ENCODE measurements around the gene PDE7B. TPM values are rescaled to one million over a fixed set of nuclear protein-coding genes. Genes with fewer than 3 reads are reported as not detected.
A peak's percentile ranks its signal among the peaks of the same experiment; 100 is the strongest.
"Not testable (repeated sequence)": the region's sequence is repeated elsewhere in the genome, so short reads cannot be mapped to it uniquely, and the experiment has no call there.

The PDE7B gene
- total RNA-seq, 2 experiments from 2014 or later = 0.38 to 3.5 TPM

DNA sequence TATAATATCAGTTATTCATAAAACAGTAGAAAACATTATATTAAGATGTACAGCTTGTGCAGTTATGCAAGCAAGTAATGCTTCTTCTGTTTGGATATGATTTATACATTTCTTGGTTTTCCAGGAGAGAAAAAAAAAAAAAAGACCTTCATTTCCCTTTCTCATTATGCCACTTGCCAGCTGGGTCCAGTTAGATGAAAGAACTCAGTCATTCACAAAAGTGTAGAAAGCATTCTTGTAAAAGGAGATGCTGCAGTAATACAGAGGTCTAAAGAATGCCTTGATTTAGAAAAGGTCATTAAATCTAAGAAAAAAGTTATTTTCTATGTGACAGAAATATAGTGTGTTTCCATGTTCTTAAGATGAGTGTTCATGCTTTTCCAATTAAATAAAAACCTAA, 7.4 kb downstream of the PDE7B start:
- DNase-seq (no peak), ATAC-seq (no peak)
- H3K4me1 Mint-ChIP-seq = no peaks in the 10 kb centered on the region
- peaks cover 3% of the 10 kb centered on the region for H3K27me3 Mint-ChIP-seq
- H3K4me3 Mint-ChIP-seq = no peak overlapping the region
- H3K36me3 Mint-ChIP-seq = no peaks in the 10 kb centered on the region
- no peak overlapping the region for H3K27ac Mint-ChIP-seq
- no peaks in the 10 kb centered on the region for H3K9me3 Mint-ChIP-seq (ENCODE audit: low read depth)
- CTCF ChIA-PET = no interaction called here

DNA sequence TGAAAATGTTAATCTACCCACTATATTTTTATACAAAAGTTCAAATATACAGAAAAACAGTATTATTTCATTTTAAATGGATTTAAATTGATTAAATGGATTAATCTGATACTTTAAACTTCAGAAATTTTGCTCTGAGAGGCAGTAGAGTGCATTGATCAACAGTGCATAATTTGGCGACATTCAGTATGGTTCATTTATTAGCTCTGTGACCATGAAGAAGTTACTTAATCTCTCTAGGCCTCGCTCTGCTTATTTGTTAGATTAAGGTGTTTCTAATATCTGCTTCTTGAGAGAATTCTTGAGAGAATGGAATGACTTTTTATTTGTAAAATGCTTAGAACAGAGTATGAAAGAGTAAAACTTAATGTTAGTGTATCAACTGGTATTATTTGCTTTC, 8.9 kb downstream of the PDE7B start:
- CTCF ChIA-PET = interaction anchor here (0.9 kb wide), 1 partner anchor 9 kb away, joined by 4 read pairs; the partner anchor contains the start of gene PDE7B
- Mint-ChIP-seq H3K4me1 (no peaks in the 10 kb centered on the region), H3K9me3 (ENCODE audit: low read depth) (peaks cover 4% of the 10 kb centered on the region), H3K36me3 (no peaks in the 10 kb centered on the region), H3K4me3 (no peak overlapping the region), H3K27ac (no peak overlapping the region), H3K27me3 (peaks cover 3% of the 10 kb centered on the region)
- DNase-seq = no peak
- no peak for ATAC-seq

DNA sequence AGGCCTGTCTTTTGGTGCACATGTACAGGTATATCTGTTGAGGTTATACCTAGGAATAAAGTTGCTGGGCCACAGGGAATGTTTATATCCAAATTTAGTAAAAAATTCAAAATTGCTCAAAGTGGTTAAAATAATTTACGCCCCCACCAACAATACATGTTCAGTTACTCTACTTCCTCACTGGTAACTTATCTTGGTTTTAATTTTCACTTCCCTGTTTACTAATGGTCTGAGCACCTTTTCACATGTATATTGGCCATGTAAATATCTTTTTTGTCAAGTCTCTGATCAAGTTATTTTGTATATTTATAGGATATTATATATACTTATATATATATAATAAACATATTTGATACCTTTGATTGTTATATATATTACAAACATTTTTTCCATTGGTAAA, 9.7 kb downstream of the PDE7B start:
- DNase-seq (no peak), ATAC-seq (no peak)
- H3K4me3 Mint-ChIP-seq = no peak overlapping the region
- no peaks in the 10 kb centered on the region for H3K27me3 Mint-ChIP-seq
- H3K36me3 Mint-ChIP-seq = no peaks in the 10 kb centered on the region
- no peaks in the 10 kb centered on the region for H3K4me1 Mint-ChIP-seq
- CTCF ChIA-PET = no interaction called here
- H3K9me3 Mint-ChIP-seq (ENCODE audit: low read depth) = peaks cover 4% of the 10 kb centered on the region
- H3K27ac Mint-ChIP-seq = no peak overlapping the region

DNA sequence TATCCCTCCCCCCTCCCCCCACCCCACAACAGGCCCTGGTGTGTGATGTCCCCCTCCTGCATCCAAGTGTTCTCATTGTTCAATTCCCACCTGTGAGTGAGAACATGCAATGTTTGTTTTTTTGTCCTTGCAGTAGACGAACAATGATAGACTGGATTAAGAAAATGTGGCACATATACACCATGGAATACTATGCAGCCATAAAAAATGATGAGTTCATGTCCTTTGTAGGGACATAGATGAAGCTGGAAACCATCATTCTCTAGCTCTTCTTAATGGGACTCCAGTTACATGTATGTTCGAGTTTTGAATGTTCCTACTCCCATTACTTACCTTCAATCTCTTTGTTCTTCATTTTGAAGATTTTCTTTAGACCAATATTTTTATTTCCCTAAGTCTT, 13.4 kb downstream of the PDE7B start:
- H3K4me1 Mint-ChIP-seq; DNase-seq; H3K9me3 Mint-ChIP-seq (ENCODE audit: low read depth); CTCF ChIA-PET; H3K4me3 Mint-ChIP-seq; ATAC-seq; H3K36me3 Mint-ChIP-seq; H3K27ac Mint-ChIP-seq; H3K27me3 Mint-ChIP-seq: not testable (repeated sequence)

DNA sequence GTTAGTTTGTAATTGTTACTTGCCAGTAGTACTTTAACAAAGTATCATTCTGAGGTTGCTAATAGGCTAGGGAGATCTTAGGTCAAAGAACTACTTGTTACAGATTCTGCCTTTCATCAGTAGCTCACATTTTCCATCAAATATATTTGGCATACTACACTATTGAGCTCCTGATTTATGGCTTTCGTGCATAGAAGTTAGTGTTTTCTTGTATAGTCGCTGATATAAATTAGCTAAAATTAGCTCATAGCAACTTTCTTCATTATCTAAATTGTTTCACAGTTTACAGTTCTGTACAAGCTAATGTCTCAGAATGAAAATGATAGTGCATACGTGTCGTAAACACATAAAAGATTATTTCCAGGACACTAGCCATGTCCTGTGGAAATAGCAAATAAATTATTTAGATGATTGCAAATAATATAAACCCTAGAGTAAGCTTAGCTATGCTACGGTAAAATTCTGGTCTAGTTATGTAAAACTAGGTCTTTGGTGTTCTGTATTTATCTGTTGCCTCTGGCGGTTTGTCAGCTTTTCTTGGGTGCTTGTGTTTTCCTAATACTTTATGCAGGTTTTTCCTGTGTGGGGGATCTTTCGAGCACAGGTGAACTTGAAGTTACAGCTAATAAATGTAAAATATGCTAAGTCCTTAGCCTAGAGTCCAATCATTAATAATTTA, 15.1 kb downstream of the PDE7B start:
- H3K36me3 Mint-ChIP-seq = peaks cover 3% of the 10 kb centered on the region
- no peaks in the 10 kb centered on the region for H3K27me3 Mint-ChIP-seq
- no peak overlapping the region for H3K27ac Mint-ChIP-seq
- CTCF ChIA-PET = interaction anchor here (1.4 kb wide), 1 partner anchor 10 kb away, joined by 3 read pairs; no protein-coding TSS in a partner anchor
- DNase-seq (no peak), ATAC-seq (no peak)
- no peaks in the 10 kb centered on the region for H3K4me1 Mint-ChIP-seq
- peaks cover 4% of the 10 kb centered on the region for H3K9me3 Mint-ChIP-seq (ENCODE audit: low read depth)
- H3K4me3 Mint-ChIP-seq = no peak overlapping the region

DNA sequence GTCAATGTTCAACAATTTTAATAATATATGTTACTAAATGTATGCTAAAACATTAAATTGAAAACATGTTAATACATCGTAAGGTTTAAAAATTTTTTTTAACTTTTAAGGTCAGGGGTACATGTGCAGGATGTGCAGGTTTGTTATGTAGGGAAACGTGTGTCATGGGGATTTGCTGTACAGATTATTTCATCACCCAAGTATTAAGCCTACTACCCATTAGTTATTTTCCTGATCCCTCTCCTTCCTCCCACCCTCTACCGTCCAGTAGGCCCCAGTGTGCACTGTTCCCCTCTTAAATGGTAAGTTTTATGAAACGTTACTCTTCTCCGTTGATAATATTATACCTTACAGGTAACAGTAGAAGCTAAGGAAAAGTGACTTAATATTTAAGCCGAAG, 15.8 kb downstream of the PDE7B start:
- H3K4me3 Mint-ChIP-seq = no peak overlapping the region
- H3K27me3 Mint-ChIP-seq = no peaks in the 10 kb centered on the region
- H3K36me3 Mint-ChIP-seq = peaks cover 3% of the 10 kb centered on the region
- H3K27ac Mint-ChIP-seq = no peak overlapping the region
- DNase-seq (no peak), ATAC-seq (no peak)
- no peaks in the 10 kb centered on the region for H3K4me1 Mint-ChIP-seq
- CTCF ChIA-PET = no interaction called here
- H3K9me3 Mint-ChIP-seq (ENCODE audit: low read depth) = peaks cover 4% of the 10 kb centered on the region

DNA sequence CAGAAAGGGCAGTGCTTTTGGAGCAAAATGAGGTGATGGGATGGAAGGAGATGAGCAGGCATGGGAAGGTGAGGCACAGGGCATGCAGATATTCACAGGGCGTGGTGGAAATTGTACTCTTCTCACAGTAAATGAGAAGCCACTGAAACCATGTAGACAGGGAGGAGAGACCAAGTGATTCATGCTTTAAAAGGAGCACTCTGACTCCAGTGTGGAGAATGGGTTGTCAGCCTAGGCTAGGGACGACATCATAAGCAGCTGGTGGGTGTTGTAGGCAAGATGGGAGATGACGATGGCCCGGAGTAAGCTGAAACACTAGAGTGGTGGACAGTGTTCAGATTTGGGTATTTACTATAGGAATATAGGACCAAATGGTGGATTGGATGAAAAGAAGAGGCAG, 18.4 kb downstream of the PDE7B start:
- Mint-ChIP-seq H3K4me3 (no peak overlapping the region), H3K9me3 (ENCODE audit: low read depth) (peaks cover 4% of the 10 kb centered on the region), H3K27ac (no peak overlapping the region), H3K27me3 (no peaks in the 10 kb centered on the region), H3K36me3 (peaks cover 3% of the 10 kb centered on the region), H3K4me1 (no peaks in the 10 kb centered on the region)
- CTCF ChIA-PET = interaction anchor here (1.0 kb wide), 1 partner anchor 40 kb away, joined by 3 read pairs; no protein-coding TSS in a partner anchor
- no peak for ATAC-seq
- DNase-seq = no peak

DNA sequence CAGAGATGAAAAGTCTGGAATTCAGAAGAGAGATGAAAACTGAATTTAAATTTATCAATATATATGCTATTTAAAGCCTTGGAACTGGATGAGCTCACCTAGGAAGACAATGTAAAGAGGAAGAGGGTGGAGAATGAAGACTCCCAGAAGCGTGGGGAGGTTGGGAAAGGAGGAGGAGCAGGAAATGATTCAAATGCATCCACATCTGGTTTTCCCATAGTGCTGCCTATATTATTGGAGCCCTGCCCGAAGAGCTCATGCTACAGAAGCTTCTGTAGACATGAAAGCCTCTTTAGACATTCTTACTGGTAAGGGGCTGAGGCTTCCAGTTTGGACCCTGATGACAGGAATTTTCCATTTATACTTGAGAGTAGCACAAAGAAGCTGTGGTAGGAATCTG, 19.2 kb downstream of the PDE7B start:
- Mint-ChIP-seq H3K9me3 (ENCODE audit: low read depth) (no peaks in the 10 kb centered on the region), H3K27ac (no peak overlapping the region), H3K36me3 (peaks cover 3% of the 10 kb centered on the region), H3K27me3 (no peaks in the 10 kb centered on the region), H3K4me1 (peaks cover under 1% of the 10 kb centered on the region), H3K4me3 (no peak overlapping the region)
- ATAC-seq = no peak
- CTCF ChIA-PET = interaction anchor here (1.0 kb wide), 1 partner anchor 39 kb away, joined by 3 read pairs; no protein-coding TSS in a partner anchor
- DNase-seq = no peak

DNA sequence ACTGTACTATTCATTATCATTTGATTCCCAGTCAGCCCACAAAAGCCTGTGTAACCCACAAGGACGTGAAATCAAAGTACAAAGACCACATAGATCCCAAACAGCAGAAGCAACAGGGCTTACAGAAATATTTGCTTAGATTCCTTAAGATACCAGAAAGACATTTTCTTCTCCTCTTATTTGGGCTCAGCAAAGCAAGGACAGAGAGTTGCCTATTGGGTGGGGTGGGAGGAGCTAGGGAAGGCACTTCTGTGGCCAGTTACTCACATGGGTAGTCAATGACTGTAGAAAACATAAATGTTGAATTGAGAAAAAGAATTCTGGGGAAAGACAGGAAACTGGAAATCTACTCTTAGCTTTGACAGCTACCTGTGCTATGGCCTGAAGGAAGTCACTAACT, 19.8 kb downstream of the PDE7B start:
- DNase-seq = no peak
- CTCF ChIA-PET = no interaction called here
- Mint-ChIP-seq H3K36me3 (peaks cover 3% of the 10 kb centered on the region), H3K9me3 (ENCODE audit: low read depth) (no peaks in the 10 kb centered on the region), H3K4me1 (peaks cover 5% of the 10 kb centered on the region), H3K4me3 (no peak overlapping the region), H3K27ac (no peak overlapping the region), H3K27me3 (no peaks in the 10 kb centered on the region)
- ATAC-seq = no peak

DNA sequence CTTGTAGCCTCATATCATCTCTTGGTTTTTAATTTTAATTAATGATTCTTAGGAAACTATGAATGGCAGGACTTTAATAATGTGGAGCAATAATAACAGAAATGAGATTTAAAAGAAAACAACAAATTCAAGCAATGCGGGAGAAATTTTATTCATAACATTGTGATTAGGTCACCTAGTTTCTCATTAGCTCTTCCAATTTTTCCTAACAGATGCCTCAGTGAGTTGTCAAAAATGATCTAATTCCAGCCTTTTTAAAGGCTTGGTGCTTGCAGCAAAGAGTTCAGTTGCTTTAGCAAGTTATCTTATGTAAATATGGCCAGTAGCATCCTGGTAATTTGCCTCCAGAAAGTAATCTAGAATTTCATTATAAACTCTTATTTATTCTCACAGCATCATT, 20.4 kb downstream of the PDE7B start:
- ATAC-seq (no peak), DNase-seq (no peak)
- peaks cover 3% of the 10 kb centered on the region for H3K36me3 Mint-ChIP-seq
- no peak overlapping the region for H3K4me3 Mint-ChIP-seq
- no peaks in the 10 kb centered on the region for H3K9me3 Mint-ChIP-seq (ENCODE audit: low read depth)
- no peaks in the 10 kb centered on the region for H3K27me3 Mint-ChIP-seq
- H3K27ac Mint-ChIP-seq = no peak overlapping the region
- H3K4me1 Mint-ChIP-seq = peaks cover 5% of the 10 kb centered on the region
- CTCF ChIA-PET = no interaction called here

DNA sequence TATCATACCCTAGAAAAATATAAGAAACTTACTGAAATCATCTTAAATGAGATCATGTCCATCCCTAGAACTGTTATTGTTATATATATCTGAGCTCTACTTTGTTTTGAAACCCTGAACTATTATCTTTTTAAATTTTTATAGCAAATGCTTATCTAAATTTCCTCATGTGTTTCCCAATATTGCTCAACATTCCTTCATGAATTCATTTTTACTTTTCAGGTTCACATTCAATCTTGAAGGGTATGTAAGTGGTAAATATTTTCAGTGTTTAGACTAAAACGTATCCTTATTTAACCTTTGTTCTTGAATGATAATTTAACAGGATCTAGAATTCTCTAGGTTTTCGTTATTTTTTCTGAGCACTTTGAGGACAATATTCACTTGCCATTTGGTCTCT, 23.9 kb downstream of the PDE7B start:
- Mint-ChIP-seq H3K27ac (no peak overlapping the region), H3K9me3 (ENCODE audit: low read depth) (no peaks in the 10 kb centered on the region), H3K36me3 (peaks cover 1% of the 10 kb centered on the region), H3K27me3 (no peaks in the 10 kb centered on the region), H3K4me3 (no peak overlapping the region), H3K4me1 (peaks cover 15% of the 10 kb centered on the region)
- CTCF ChIA-PET = interaction anchor here (1.3 kb wide), 2 partner anchors 25 to 34 kb away, joined by 3 to 4 read pairs; partner anchors contain the start of gene PDE7B
- DNase-seq = no peak
- ATAC-seq = no peak

DNA sequence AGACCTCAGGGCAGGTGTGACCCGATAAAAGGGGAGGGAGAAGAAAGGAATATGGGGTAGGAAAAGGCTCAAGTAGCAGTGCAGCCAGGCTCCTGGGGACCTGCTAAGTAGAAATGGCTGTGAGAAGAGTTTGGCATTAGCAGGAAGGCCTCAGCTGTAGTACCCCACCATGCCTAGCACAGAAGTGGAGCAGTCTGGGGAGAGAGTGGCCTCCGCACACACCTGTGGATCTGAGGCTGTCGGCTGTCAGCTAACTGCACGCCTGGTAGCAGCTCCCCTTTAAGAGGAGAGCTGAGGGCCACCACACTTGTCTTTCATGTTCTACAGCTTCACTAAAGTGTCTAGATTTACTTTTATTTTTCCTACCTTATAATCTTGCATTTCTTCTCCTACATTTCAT, 24.6 kb downstream of the PDE7B start:
- H3K36me3 Mint-ChIP-seq = no peaks in the 10 kb centered on the region
- no peak overlapping the region for H3K27ac Mint-ChIP-seq
- no peaks in the 10 kb centered on the region for H3K9me3 Mint-ChIP-seq (ENCODE audit: low read depth)
- H3K27me3 Mint-ChIP-seq = no peaks in the 10 kb centered on the region
- no peak overlapping the region for H3K4me3 Mint-ChIP-seq
- DNase-seq (no peak), ATAC-seq (no peak)
- CTCF ChIA-PET = interaction anchor here (1.3 kb wide), 1 partner anchor 25 kb away, joined by 3 read pairs; the partner anchor contains the start of gene PDE7B
- H3K4me1 Mint-ChIP-seq = peaks cover 21% of the 10 kb centered on the region

DNA sequence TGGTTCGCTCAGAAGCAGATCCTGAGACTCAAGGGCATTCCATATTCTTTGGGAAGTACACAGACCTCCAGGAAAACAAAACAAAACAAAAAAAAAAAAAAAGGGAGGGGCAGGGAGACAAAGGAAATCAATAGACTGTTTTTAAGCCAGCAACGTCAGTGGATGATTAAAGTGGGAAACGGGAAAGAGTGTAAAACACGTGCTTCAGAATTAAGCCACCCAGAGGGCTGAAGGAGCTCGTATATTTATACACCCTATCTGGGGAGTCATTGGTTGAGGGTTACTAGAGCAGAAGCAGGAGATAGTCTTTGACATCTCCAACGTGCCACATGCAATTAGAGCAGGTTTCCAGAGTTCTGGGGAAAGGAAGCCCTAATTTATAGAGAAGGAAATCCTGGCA, 26.2 kb downstream of the PDE7B start:
- Mint-ChIP-seq H3K9me3 (ENCODE audit: low read depth) (no peaks in the 10 kb centered on the region), H3K4me3 (no peak overlapping the region), H3K27ac (no peak overlapping the region), H3K36me3 (no peaks in the 10 kb centered on the region), H3K4me1 (peaks cover 29% of the 10 kb centered on the region), H3K27me3 (no peaks in the 10 kb centered on the region)
- DNase-seq (no peak), ATAC-seq (no peak)
- CTCF ChIA-PET = interaction anchor here (1.0 to 1.6 kb wide), 2 partner anchors 32 to 341 kb away, joined by 3 read pairs; no protein-coding TSS in a partner anchor

DNA sequence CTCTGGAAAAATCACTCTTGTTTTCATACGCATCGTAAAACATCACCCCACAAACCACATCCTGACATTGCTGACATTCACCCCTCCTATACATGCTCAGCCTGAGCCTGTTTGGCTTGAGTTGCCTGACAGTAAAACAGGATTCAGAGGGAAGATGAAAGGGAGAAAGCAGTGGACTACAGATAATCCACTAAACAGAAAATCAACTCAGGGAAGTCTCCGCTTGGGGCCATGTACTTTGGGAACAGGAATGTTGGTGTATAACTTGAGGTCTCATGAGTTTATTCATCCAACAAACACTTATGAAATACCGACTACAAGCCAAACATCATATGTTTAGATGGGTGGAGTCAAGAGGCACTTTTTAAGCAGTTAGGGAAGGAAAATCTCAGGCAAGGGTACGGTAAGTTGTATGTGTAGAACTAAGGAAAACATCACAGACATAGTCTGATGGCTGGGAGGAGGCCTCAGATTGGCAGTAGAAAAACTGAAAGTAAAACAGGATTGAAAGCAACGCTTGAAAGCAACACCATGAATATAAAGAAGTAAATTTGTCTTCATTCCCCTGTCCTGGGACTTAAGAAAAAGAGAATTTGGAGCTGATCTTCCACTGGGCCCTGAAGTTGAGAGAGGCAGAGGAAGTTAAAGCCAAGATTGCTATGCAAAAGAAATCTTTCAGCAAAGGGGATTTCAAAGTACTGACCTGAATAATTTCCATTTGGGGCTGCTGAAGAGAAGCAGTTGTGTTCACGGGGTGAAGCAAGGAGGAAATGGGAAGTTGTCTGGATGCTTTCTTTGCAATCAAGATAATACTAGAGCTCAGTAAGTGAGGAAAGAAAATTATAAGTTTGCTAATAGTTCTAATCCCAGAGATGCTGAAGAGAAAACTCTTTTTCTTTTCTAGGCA, 28.8 kb downstream of the PDE7B start:
- no peaks in the 10 kb centered on the region for H3K36me3 Mint-ChIP-seq
- peak; percentile 93 for ATAC-seq
- CTCF ChIA-PET = no interaction called here
- peak; percentile 82 for DNase-seq
- H3K4me3 Mint-ChIP-seq = peak overlapping the region; percentile 80
- H3K27ac Mint-ChIP-seq = peak overlapping the region; percentile 95
- no peaks in the 10 kb centered on the region for H3K9me3 Mint-ChIP-seq (ENCODE audit: low read depth)
- H3K27me3 Mint-ChIP-seq = no peaks in the 10 kb centered on the region
- peaks cover 29% of the 10 kb centered on the region for H3K4me1 Mint-ChIP-seq

Measured in activated CD8-positive, alpha-beta memory T cell treated with anti-CD3 and anti-CD28 coated beads, Interleukin-2, amount 10 ng/mL, durations not matched to agents 7 days and 5 days (primary cell).